Endothelial cell of umbilical vein (primary cell): ENCODE results near the gene TMEM214. TPM values are rescaled to one million over a fixed set of nuclear protein-coding genes. Genes with fewer than 3 reads are reported as not detected.

ENCODE experiments used
- BruUV-seq: library from RNA; stranded (reverse); fragments of 400-500 nt; replicated peaks from 2 replicates; lab custom pipeline; 2021; lab: Mats Ljungman, UMichigan
- CTCF ChIA-PET: fragments of 300-600, 350-600 bp; sonication (Branson Sonifier 250); formaldehyde crosslinking; loops from one replicate; lab custom pipeline; 2021; ENCODE audit warnings: antibody characterized with exemption, inconsistent platforms; lab: Charles Lee
- POLR2A ChIA-PET: fragments of 300-600, 350-600 bp; sonication (Branson Sonifier 250); formaldehyde crosslinking; loops from one replicate; lab custom pipeline; 2021; ENCODE audit warnings: antibody characterized with exemption, inconsistent platforms; lab: Charles Lee
- DNase-seq: peaks from one replicate; pipeline ENCODE4 v3.0.0-alpha.2; 2011; ENCODE audit warnings: low read depth, low spot score
- FAIRE-seq: peaks from 2 replicates; lab custom pipeline; 2011; peaks lifted over from hg19 to GRCh38; lab: Jason Lieb, UNC
- H2AFZ ChIP-seq: 2 replicates; pipeline ENCODE4 v1.6.0; 2012; ENCODE audit warnings: low read depth, low read length, control low read depth, inconsistent platforms
- H3K27ac ChIP-seq: 2 replicates; pipeline ENCODE4 v1.5.1; 2011; ENCODE audit warnings: low read depth, mild to moderate bottlenecking, control low read depth, low read length, moderate library complexity; ENCODE audit not compliant: insufficient read depth
- H3K27me3 ChIP-seq, 2 experiments: 2 replicates each; pipeline versions ENCODE4 v1.6.0 to v1.6.1; 2011; ENCODE audit warnings: low read length in 2 of 2, mixed read lengths in 1 of 2; ENCODE audit not compliant: control insufficient read depth in 2 of 2, insufficient read depth in 2 of 2
- H3K36me3 ChIP-seq, 2 experiments: 2 replicates in 1 of 2; 3 replicates in 1 of 2; pipeline ENCODE4 v1.5.1; 2011; ENCODE audit warnings: low read length in 2 of 2, mild to moderate bottlenecking in 1 of 2, moderate library complexity in 1 of 2; ENCODE audit not compliant: control insufficient read depth in 2 of 2, insufficient read depth in 2 of 2; ENCODE audit errors: extremely low read depth in 1 of 2
- H3K4me1 ChIP-seq: 3 replicates; pipeline ENCODE4 v1.5.1; 2011; ENCODE audit warnings: mild to moderate bottlenecking, low read length; ENCODE audit not compliant: control insufficient read depth, insufficient read depth; ENCODE audit errors: extremely low read depth
- H3K4me2 ChIP-seq: 2 replicates; pipeline ENCODE4 v1.6.1; 2011; ENCODE audit warnings: low read length, control low read depth, mixed read lengths; ENCODE audit not compliant: insufficient read depth
- H3K4me3 ChIP-seq, 3 experiments: fragments of 200-600 bp in 1 of 3; sonication (generic), shearing (Covaris generic) in 1 of 3; replicated peaks in 1 of 3; 2 replicates each; pipeline ENCODE4 v1.5.1; 2011 to 2016; ENCODE audit warnings: control low read depth in 3 of 3, low read length in 3 of 3, mild to moderate bottlenecking in 2 of 3, inconsistent platforms in 1 of 3, low read depth in 1 of 3, moderate library complexity in 1 of 3; ENCODE audit not compliant: insufficient read depth in 1 of 3
- H3K79me2 ChIP-seq: 2 replicates; pipeline ENCODE4 v1.6.0; 2012; ENCODE audit warnings: low read length, inconsistent platforms; ENCODE audit not compliant: control insufficient read depth, insufficient read depth
- H3K9ac ChIP-seq: replicated peaks from 2 replicates; pipeline ENCODE3; 2011; ENCODE audit warnings: low read length, control low read depth; ENCODE audit not compliant: insufficient read depth; ENCODE audit errors: extremely low read depth
- H3K9me1 ChIP-seq: replicated peaks from 3 replicates; pipeline ENCODE4 v1.6.0; 2011; ENCODE audit warnings: mild to moderate bottlenecking, low read length; ENCODE audit not compliant: control insufficient read depth, insufficient read depth; ENCODE audit errors: extremely low read depth
- H3K9me3 ChIP-seq: replicated peaks from 2 replicates; pipeline ENCODE4 v1.5.1; 2012; ENCODE audit warnings: low read length, inconsistent platforms; ENCODE audit not compliant: control insufficient read depth, insufficient read depth
- H4K20me1 ChIP-seq: replicated peaks from 2 replicates; pipeline ENCODE3; 2011; ENCODE audit warnings: mild to moderate bottlenecking, low read length; ENCODE audit not compliant: control insufficient read depth, insufficient read depth; ENCODE audit errors: extremely low read depth
- EZH2 ChIP-seq: IDR thresholded peaks from 2 replicates; pipeline ENCODE4 v1.6.1; 2012; ENCODE audit warnings: borderline replicate concordance, low read depth, mild to moderate bottlenecking, moderate library complexity, low read length, inconsistent platforms; ENCODE audit not compliant: severe bottlenecking
- FOS ChIP-seq: IDR thresholded peaks from 2 replicates; pipeline ENCODE4 v1.6.1; 2011; ENCODE audit warnings: mild to moderate bottlenecking, low read length, moderate library complexity, borderline replicate concordance; ENCODE audit not compliant: insufficient read depth
- GATA2 ChIP-seq: IDR thresholded peaks from 2 replicates; pipeline ENCODE4 v1.7.0; 2011; ENCODE audit warnings: low read depth, mild to moderate bottlenecking, moderate library complexity, mixed read lengths, low read length; ENCODE audit not compliant: insufficient read length, insufficient read depth
- JUN ChIP-seq: IDR thresholded peaks from 2 replicates; pipeline ENCODE4 v1.6.1; 2011; ENCODE audit warnings: borderline replicate concordance, low read depth; ENCODE audit not compliant: insufficient read length, insufficient read depth
- MYC ChIP-seq: IDR thresholded peaks from one replicate; pipeline ENCODE4 v1.6.1; 2011; ENCODE audit warnings: mild to moderate bottlenecking, low read depth, low read length
- POLR2A ChIP-seq: IDR thresholded peaks from 2 replicates; pipeline ENCODE4 v1.6.1; 2012; ENCODE audit warnings: low read depth, mild to moderate bottlenecking, control low read depth, low read length
- POLR2AphosphoS5 ChIP-seq: IDR thresholded peaks from 2 replicates; pipeline ENCODE4 v1.6.1; 2012; ENCODE audit warnings: low read depth, mild to moderate bottlenecking, control low read depth, low read length, moderate library complexity; ENCODE audit not compliant: insufficient read depth
- dilution Hi-C: fragments of 300-500 bp; cut with MboI; formaldehyde crosslinking; loops from one replicate; pipeline ENCODE4 v1.15.0; 2019; ENCODE audit warnings: low sequenced_read_pairs; ENCODE audit not compliant: extremely low pct_ligation_motif_present
- intact Hi-C: fragments of 100-400 bp; cut with micrococcal nuclease; formaldehyde crosslinking; loops from one replicate; pipeline ENCODE4 v1.10.0; 2022
- polyA plus RNA-seq, 4 experiments: library from polyadenylated mRNA; depleted of rRNA in 3 of 4; stranded (reverse) in 3 of 4; unstranded in 1 of 4; fragments of >200 nt; gene quantifications; 2 replicates each; pipeline versions ENCODE4 v1.2.1 to v1.2.3, GENCODE V29; 2011 to 2012; ENCODE audit warnings: missing spikeins in 1 of 4
- total RNA-seq: library from RNA; stranded (reverse); gene quantifications from 2 replicates; pipeline ENCODE4 v1.2.3, GENCODE V29; 2021
- TF ChIP-seq, protein P1 (sequence below): IDR thresholded peaks from 2 replicates; pipeline ENCODE4 v1.6.1; 2011; ENCODE audit not compliant: insufficient read depth, insufficient read length
- TF ChIP-seq, protein P2 (sequence below), 2 donors: IDR thresholded peaks; 1 replicate in 1 of 2; 2 replicates in 1 of 2; pipeline ENCODE4 v1.5.1; 2011; ENCODE audit warnings: low read length in 2 of 2, mild to moderate bottlenecking in 2 of 2, moderate library complexity in 2 of 2, control low read depth in 1 of 2, inconsistent platforms in 1 of 2, low read depth in 1 of 2; ENCODE audit not compliant: insufficient read depth in 1 of 2; ENCODE audit errors: extremely low read depth in 1 of 2

TMEM214 gene
- total and polyA plus RNA-seq, 2 donors (not counting 3 experiments of a cell fraction or from before 2014, with no cell fraction given) = 109 to 163 TPM

DNA sequence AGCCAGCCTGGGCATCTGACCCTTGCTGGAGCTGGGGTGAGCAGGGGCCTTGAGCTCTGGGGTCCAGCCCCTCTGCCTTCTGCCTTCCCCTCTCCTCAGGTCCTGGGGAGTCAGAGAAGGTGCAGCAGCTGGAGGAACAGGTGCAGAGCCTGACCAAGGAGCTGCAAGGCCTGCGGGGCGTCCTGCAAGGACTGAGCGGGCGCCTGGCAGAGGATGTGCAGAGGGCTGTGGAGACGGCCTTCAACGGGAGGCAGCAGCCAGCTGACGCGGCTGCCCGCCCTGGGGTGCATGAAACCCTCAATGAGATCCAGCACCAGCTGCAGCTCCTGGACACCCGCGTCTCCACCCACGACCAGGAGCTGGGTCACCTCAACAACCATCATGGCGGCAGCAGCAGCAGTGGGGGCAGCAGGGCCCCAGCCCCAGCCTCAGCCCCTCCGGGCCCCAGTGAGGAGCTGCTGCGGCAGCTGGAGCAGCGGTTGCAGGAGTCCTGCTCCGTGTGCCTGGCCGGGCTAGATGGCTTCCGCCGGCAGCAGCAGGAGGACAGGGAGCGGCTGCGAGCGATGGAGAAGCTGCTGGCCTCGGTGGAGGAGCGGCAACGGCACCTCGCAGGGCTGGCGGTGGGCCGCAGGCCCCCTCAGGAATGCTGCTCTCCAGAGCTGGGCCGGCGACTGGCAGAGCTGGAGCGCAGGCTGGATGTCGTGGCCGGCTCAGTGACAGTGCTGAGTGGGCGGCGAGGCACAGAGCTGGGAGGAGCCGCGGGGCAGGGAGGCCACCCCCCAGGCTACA is 49.4 kb downstream of the TMEM214 start:
- Histone ChIP-seq H3K9me3 (no peaks in the 10 kb centered on the region), H3K36me3 (no peaks in the 10 kb centered on the region), H3K4me2 (no peak overlapping the region), H3K79me2 (no peaks in the 10 kb centered on the region), H3K4me1 (peaks cover 12% of the 10 kb centered on the region), H3K27ac (no peak overlapping the region), H3K4me3 (no peak overlapping the region), H3K27me3 (no peaks in the 10 kb centered on the region), H4K20me1 (no peaks in the 10 kb centered on the region), H2AFZ (no peak overlapping the region), H3K9ac (no peak overlapping the region), H3K9me1 (no peaks in the 10 kb centered on the region)
- ChIA-PET CTCF (interaction anchor here (0.5 to 4.2 kb wide), 7 partner anchors 8 to 221 kb away, joined by 3 to 55 read pairs (median 7); partner anchors contain the start of gene AGBL5), POLR2A (interaction anchor here (0.6 to 1.0 kb wide), 3 partner anchors 9 to 197 kb away, joined by 3 to 4 read pairs (median 3); no protein-coding TSS in a partner anchor)
- BruUV-seq = no TSS peak
- dilution Hi-C loops = no loop called here
- FAIRE-seq (no peak), DNase-seq (no peak)
- intact Hi-C loops = loop anchor here (1.0 kb wide), 3 partner anchors 11 to 50 kb away; partner anchors contain the start of genes OST4 and TMEM214
- TF ChIP-seq FOS (no peak), GATA2 (no peak), MYC (no peak), POLR2A (no peak), JUN (no peak), POLR2AphosphoS5 (no peak), EZH2 (no peak)
- TF ChIP-seq, protein P1, sequence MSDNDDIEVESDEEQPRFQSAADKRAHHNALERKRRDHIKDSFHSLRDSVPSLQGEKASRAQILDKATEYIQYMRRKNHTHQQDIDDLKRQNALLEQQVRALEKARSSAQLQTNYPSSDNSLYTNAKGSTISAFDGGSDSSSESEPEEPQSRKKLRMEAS = no peak
- TF ChIP-seq, protein P2, sequence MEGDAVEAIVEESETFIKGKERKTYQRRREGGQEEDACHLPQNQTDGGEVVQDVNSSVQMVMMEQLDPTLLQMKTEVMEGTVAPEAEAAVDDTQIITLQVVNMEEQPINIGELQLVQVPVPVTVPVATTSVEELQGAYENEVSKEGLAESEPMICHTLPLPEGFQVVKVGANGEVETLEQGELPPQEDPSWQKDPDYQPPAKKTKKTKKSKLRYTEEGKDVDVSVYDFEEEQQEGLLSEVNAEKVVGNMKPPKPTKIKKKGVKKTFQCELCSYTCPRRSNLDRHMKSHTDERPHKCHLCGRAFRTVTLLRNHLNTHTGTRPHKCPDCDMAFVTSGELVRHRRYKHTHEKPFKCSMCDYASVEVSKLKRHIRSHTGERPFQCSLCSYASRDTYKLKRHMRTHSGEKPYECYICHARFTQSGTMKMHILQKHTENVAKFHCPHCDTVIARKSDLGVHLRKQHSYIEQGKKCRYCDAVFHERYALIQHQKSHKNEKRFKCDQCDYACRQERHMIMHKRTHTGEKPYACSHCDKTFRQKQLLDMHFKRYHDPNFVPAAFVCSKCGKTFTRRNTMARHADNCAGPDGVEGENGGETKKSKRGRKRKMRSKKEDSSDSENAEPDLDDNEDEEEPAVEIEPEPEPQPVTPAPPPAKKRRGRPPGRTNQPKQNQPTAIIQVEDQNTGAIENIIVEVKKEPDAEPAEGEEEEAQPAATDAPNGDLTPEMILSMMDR (IDR thresholded peaks at IDR 0.05; ENCODE audit: extremely low read depth in 1 of 2, insufficient read depth in 1 of 2, low read depth in 1 of 2, low read length in 2 of 2) = no peak
